Stimulated activated CD8-positive, alpha-beta memory T cell treated with anti-CD3 and anti-CD28 coated beads, Interleukin-7, amount 100 ng/mL, for 24 hours (primary cell): ENCODE results near the gene IL17F.

ENCODE experiments used
- DNase-seq: peaks from one replicate; pipeline ENCODE4 v3.0.0-alpha.2; 2020; ENCODE audit warnings: low read depth

IL17F gene

GRCh38 chr6:52189974-52190373 lies 54.3 kb downstream of the IL17F start:
- no peak for DNase-seq

DNA sequence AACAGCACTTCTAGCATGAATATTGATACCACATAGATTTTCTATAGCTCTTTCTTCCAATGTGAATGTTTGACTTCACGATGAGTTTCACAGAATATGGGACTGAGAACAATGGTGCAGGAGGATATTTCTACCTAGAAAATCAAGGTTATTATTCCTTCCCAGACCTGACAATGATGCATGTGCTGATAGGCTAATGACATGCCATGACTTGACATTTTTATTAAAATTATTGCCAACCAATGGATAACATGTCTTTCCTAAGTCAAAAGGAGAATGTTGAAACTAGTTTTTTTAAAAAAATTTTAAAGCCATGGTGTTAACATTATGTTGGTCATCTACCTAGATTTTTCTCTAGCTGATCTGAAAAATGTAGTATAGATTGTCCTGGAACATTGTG lies 57.2 kb downstream of the IL17F start:
- DNase-seq = no peak
